ENCODE data around the gene TAGLN2.

Gene TAGLN2

DNA sequence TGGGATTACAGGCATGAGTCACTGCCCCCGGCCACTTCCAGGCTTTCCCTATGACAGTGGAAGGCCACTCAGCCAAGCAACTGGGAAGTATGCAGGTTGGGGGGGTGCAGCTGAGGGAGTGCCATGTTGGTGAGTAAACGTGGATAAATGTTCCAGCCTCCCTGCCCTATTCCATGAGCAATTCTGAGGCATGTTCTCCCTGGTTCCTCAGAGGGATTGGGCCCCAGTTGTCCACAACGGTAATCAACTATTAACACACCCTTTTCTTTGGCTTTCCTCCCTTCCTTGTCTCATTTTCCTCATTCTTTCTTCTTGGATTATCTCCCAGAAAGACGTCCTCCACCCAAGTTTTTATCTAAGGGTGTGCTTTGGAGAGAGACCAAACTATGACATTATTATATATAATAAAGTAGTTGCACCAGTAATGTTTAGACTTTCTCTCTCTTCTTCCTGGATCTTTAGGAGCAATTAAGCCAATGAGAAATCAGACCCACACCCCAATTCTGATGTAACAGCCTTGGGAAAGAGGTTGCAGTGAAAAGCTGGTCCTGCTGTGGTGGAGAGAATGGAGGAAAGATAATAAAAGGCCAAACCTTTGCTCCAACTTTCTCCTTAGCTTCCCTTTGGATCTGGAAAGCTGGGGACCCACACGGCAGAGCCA is 35.5 kb upstream of the TAGLN2 start:
- Histone ChIP-seq H3K27me3 (peaks cover 17% of the 10 kb centered on the region), H3K4me1 (ENCODE audit: control insufficient read depth in 1 of 2, insufficient read depth in 1 of 2, low read depth in 1 of 2, low read length in 1 of 2) (no peaks in the 10 kb centered on the region), H3K27ac (no peak overlapping the region), H3K36me3 (no peaks in the 10 kb centered on the region), H3K9me3 (no peaks in the 10 kb centered on the region), H3K4me3 (ENCODE audit: low read depth in 1 of 2, low read length in 1 of 2) (no peak overlapping the region)
- TF ChIP-seq, protein P1, sequence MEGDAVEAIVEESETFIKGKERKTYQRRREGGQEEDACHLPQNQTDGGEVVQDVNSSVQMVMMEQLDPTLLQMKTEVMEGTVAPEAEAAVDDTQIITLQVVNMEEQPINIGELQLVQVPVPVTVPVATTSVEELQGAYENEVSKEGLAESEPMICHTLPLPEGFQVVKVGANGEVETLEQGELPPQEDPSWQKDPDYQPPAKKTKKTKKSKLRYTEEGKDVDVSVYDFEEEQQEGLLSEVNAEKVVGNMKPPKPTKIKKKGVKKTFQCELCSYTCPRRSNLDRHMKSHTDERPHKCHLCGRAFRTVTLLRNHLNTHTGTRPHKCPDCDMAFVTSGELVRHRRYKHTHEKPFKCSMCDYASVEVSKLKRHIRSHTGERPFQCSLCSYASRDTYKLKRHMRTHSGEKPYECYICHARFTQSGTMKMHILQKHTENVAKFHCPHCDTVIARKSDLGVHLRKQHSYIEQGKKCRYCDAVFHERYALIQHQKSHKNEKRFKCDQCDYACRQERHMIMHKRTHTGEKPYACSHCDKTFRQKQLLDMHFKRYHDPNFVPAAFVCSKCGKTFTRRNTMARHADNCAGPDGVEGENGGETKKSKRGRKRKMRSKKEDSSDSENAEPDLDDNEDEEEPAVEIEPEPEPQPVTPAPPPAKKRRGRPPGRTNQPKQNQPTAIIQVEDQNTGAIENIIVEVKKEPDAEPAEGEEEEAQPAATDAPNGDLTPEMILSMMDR (IDR thresholded peaks at IDR 0.05): no peak

DNA sequence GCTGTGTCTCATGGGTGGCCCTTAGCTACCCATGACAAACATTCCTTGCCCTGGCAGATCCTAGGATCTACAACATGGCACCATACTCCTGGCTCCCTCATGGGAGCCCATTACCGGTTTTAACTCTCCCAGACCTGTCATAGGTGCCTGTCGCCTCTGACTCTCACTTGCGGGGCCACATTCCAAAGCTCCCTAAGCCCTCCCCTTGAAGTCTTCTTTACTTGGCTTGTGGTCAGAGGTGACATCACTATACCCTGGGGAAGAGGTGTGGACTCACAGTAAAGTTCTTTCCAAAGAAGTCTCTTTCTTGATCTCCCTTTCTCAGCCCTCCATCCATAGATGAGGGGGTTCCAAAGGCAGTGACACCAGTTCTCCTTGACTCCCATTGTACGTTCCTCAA is 34.1 kb upstream of the TAGLN2 start:
- Histone ChIP-seq H3K4me1 (ENCODE audit: control insufficient read depth in 1 of 2, insufficient read depth in 1 of 2, low read depth in 1 of 2, low read length in 1 of 2) (no peaks in the 10 kb centered on the region), H3K27ac (no peak overlapping the region), H3K27me3 (peaks cover 5% of the 10 kb centered on the region), H3K36me3 (no peaks in the 10 kb centered on the region), H3K9me3 (no peaks in the 10 kb centered on the region), H3K4me3 (ENCODE audit: low read depth in 1 of 2, low read length in 1 of 2) (no peak overlapping the region)
- TF ChIP-seq, protein P1 (IDR thresholded peaks at IDR 0.05): no peak

GRCh38 chr1:159958719-159959380 is 33.5 kb upstream of the TAGLN2 start:
- Histone ChIP-seq H3K9me3 (no peaks in the 10 kb centered on the region), H3K4me3 (ENCODE audit: low read depth in 1 of 2, low read length in 1 of 2) (no peak overlapping the region), H3K4me1 (ENCODE audit: control insufficient read depth in 1 of 2, insufficient read depth in 1 of 2, low read depth in 1 of 2, low read length in 1 of 2) (no peaks in the 10 kb centered on the region), H3K36me3 (no peaks in the 10 kb centered on the region), H3K27me3 (no peaks in the 10 kb centered on the region), H3K27ac (no peak overlapping the region)
- TF ChIP-seq, protein P1 (IDR thresholded peaks at IDR 0.05): no peak

GRCh38 chr1:159957824-159958268 is 32.5 kb upstream of the TAGLN2 start:
- Histone ChIP-seq H3K27ac (no peak overlapping the region), H3K4me1 (ENCODE audit: control insufficient read depth in 1 of 2, insufficient read depth in 1 of 2, low read depth in 1 of 2, low read length in 1 of 2) (no peaks in the 10 kb centered on the region), H3K36me3 (no peaks in the 10 kb centered on the region), H3K4me3 (ENCODE audit: low read depth in 1 of 2, low read length in 1 of 2) (no peak overlapping the region), H3K27me3 (peaks cover 6% of the 10 kb centered on the region), H3K9me3 (no peaks in the 10 kb centered on the region)
- TF ChIP-seq, protein P1 (IDR thresholded peaks at IDR 0.05): no peak

- no peak overlapping the region for H3K4me3 ChIP-seq (ENCODE audit: low read depth in 1 of 2, low read length in 1 of 2)
These were observed 30.1 kb upstream of the TAGLN2 start for GRCh38 chr1:159955456-159955855.

More at GRCh38 chr1:159955456-159955855, 30.1 kb upstream of the TAGLN2 start:
- TF ChIP-seq, protein P1 (IDR thresholded peaks at IDR 0.05): no peak
- Histone ChIP-seq H3K9me3 (no peaks in the 10 kb centered on the region), H3K36me3 (no peaks in the 10 kb centered on the region), H3K4me1 (ENCODE audit: control insufficient read depth in 1 of 2, insufficient read depth in 1 of 2, low read depth in 1 of 2, low read length in 1 of 2) (no peaks in the 10 kb centered on the region), H3K27me3 (peaks cover 13% of the 10 kb centered on the region), H3K27ac (no peak overlapping the region)
